Heart left ventricle (tissue), 16 donors: Measurements from ENCODE around the gene PLXNC1. TPM values are rescaled to one million over a fixed set of nuclear protein-coding genes. Genes with fewer than 3 reads are reported as not detected.

Experiments
- ATAC-seq, 4 donors: fragments of 200-7000 bp; cut with Tn5 transposase; one replicate each; pipeline ENCODE4 v1.9.1; 2020 to 2022; ENCODE audit warnings: moderate library complexity in 4 of 4, mild to moderate bottlenecking in 3 of 4, moderate number of reproducible peaks in 1 of 4
- DNase-seq, 5 donors: peaks; one replicate each; pipeline ENCODE4 v3.0.0-alpha.2; 2020
- H3K27ac ChIP-seq, 12 donors: fragments of 200-600 bp; sonication (generic) in 4 of 12; one replicate each; pipeline versions ENCODE4 v1.5.0 to v1.8.0; 2016 to 2022; ENCODE audit warnings: mild to moderate bottlenecking in 2 of 12
- H3K27me3 ChIP-seq, 9 donors: fragments of 200-600 bp; sonication (generic) in 2 of 9; one replicate each; pipeline versions ENCODE4 v1.5.1 to v1.8.0; 2016 to 2022; ENCODE audit warnings: mild to moderate bottlenecking in 3 of 9
- H3K36me3 ChIP-seq, 9 donors: fragments of 200-600 bp; sonication (generic) in 2 of 9; one replicate each; pipeline versions ENCODE4 v1.5.0 to v1.8.0; 2018 to 2022; ENCODE audit warnings: mild to moderate bottlenecking in 2 of 9
- H3K4me1 ChIP-seq, 12 donors: fragments of 200-600 bp; sonication (generic) in 4 of 12; one replicate each; pipeline versions ENCODE4 v1.5.0 to v1.8.0; 2016 to 2022; ENCODE audit warnings: mild to moderate bottlenecking in 3 of 12
- H3K4me3 ChIP-seq, 12 donors: fragments of 200-600 bp; sonication (generic) in 4 of 12; one replicate each; pipeline versions ENCODE4 v1.5.0 to v1.8.0; 2017 to 2022; ENCODE audit warnings: mild to moderate bottlenecking in 9 of 12, moderate library complexity in 4 of 12
- H3K9me3 ChIP-seq, 12 donors: fragments of 200-600 bp; sonication (generic) in 4 of 12; one replicate each; pipeline versions ENCODE4 v1.5.0 to v1.8.0; 2016 to 2022; ENCODE audit warnings: mild to moderate bottlenecking in 1 of 12
- POLR2A ChIP-seq, 2 donors: fragments of 450-650 bp; IDR thresholded peaks; one replicate each; pipeline ENCODE4 v1.6.1; 2017; ENCODE audit warnings: antibody characterized with exemption in 2 of 2, mild to moderate bottlenecking in 2 of 2, moderate library complexity in 2 of 2
- WGBS, 4 donors: extraction: QIAGEN DNeasy Blood & Tissue Kit in 2 of 4; methylation state at CpG; one replicate each; pipeline versions ENCODE4 v1.1.5 to v1.1.7; 2013 to 2018; 5-methylcytosine and 5-hydroxymethylcytosine counted together
- intact Hi-C, 10 donors: fragments of 100-400 bp; cut with DNase I; formaldehyde crosslinking; loops; one replicate each; pipeline versions ENCODE4 v1.11.1 to v1.14.2; 2022
- polyA plus RNA-seq, 2 donors: library from polyadenylated mRNA; stranded (reverse); fragments of 200-250 nt; gene quantifications; one replicate each; pipeline ENCODE4 v1.2.3, GENCODE V29; 2013
- total RNA-seq, 9 donors: library from RNA; depleted of rRNA in 2 of 9; stranded (reverse); fragments of >200 nt in 2 of 9; fragmentation: NEBNext Ultra II Directional in 3 of 9; extraction: Animal tissue kit (Norgen Biotek cat#: 25700) in 3 of 9; gene quantifications; one replicate each; pipeline versions ENCODE4 v1.1.0 to v1.2.4, GENCODE V29; 2016 to 2023
- TF ChIP-seq, protein P1 (sequence below), 12 donors: fragments of 200-600 bp; sonication (generic) in 4 of 12; IDR thresholded peaks; one replicate each; pipeline versions ENCODE4 v1.5.0 to v1.8.0; 2018 to 2022; ENCODE audit warnings: antibody characterized with exemption in 12 of 12, mild to moderate bottlenecking in 5 of 12
- donor health status: ischemic (EF 13 %, LVEDD 7.1; RV severe dilation, severe dysfunction).
- donor health status: healthy with polysubstance abuse.
- donor health status: DM: no; HTN: yes; CAD: no.
- donor health status: DM: no; HTN: no; CAD: no.
- donor health status: ischemic (EF 25% LVEDD 6.9; RV normal size, moderate dysfunction).
- donor health status: ischemic (EF 25% LVEDD 5.7; RV mildly dilated, moderate dysfunction).
- donor health status: healthy.
- donor health status: DM: yes; HTN: yes; CAD: no.
- donor health status: ischemic (EF 35%, LVEDD 5.7; RV mildly dilated, moderate dysfunction).
- donor health status: nonischemic (EF 11% LVEDD 7.7; RV severe dilation, severe dysfunction).
- donor health status: DM: yes; HTN: yes; CAD: no.
- donor health status: PGD.
- donor health status: ischemic (EF 29% LVEDD 5.4; RV normal size, mild dysfunction).
- donor health status: nonischemic (EF 23%, LVEDD 6.1; RV moderate dilation, normal function).

Gene PLXNC1
- total and polyA plus RNA-seq, 11 donors: 0.84 to 18.4 (median 3.1) TPM

GRCh38 chr12:94289461-94290312, 141.3 kb downstream of the PLXNC1 start:
- TF ChIP-seq POLR2A (IDR thresholded peaks at IDR 0.05): no peak
- TF ChIP-seq, protein P1, sequence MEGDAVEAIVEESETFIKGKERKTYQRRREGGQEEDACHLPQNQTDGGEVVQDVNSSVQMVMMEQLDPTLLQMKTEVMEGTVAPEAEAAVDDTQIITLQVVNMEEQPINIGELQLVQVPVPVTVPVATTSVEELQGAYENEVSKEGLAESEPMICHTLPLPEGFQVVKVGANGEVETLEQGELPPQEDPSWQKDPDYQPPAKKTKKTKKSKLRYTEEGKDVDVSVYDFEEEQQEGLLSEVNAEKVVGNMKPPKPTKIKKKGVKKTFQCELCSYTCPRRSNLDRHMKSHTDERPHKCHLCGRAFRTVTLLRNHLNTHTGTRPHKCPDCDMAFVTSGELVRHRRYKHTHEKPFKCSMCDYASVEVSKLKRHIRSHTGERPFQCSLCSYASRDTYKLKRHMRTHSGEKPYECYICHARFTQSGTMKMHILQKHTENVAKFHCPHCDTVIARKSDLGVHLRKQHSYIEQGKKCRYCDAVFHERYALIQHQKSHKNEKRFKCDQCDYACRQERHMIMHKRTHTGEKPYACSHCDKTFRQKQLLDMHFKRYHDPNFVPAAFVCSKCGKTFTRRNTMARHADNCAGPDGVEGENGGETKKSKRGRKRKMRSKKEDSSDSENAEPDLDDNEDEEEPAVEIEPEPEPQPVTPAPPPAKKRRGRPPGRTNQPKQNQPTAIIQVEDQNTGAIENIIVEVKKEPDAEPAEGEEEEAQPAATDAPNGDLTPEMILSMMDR (IDR thresholded peaks at IDR 0.05): no peak
- Histone ChIP-seq H3K27me3 (no peaks in the 10 kb centered on the region), H3K27ac (peak overlapping the region; percentile 22 to 84 (median 66)), H3K4me1 (peaks cover 4 to 30% (median 20%) of the 10 kb centered on the region in 12 donors), H3K9me3 (no peaks in the 10 kb centered on the region), H3K36me3 (peaks cover 0 to 39% (median 0%) of the 10 kb centered on the region in 9 donors), H3K4me3 (peak overlapping the region in 2 of 12 donors; percentile 10 to 20)
- 16 to 26% (median 19%) methylated on average over 13 of the region's 13 CpGs for WGBS, 4 donors
- peak in 1 of 5 donors; percentile 47 for DNase-seq
- ATAC-seq: peak; percentile 43 to 77 (median 62)
- intact Hi-C loops: loop anchor here in 1 of 10 donors (10.0 kb wide), 1 partner anchor 145 kb away; the partner anchor contains the start of gene PLXNC1

DNA sequence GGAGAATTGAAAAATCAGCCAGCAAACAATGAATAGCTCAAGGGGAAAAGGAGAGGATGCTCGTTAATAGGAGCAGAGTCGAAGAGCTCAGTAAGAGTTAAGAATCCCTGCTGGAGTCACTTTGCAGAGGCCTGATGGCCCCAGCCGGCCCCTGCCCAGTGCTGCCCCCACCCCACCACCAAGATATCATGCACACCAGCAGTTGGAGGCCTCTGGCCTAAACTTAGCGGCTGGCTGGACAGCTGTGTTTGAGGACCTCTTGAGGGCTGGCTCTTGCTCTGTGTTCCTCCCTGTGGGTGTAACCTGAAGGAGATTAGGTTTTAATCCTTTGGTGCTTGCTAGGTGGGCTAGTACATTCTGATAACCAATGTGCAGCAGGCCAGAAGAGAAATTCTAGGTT, 142.0 kb downstream of the PLXNC1 start:
- no peaks in the 10 kb centered on the region for H3K9me3 ChIP-seq
- H3K27ac ChIP-seq: peak overlapping the region; percentile 22 to 84 (median 66)
- DNase-seq (peak in 2 of 5 donors; percentile 33 to 59), ATAC-seq (peak; percentile 59 to 85 (median 76))
- intact Hi-C loops: no loop called here
- peak overlapping the region in 1 of 12 donors; percentile 20 for H3K4me3 ChIP-seq
- TF ChIP-seq POLR2A (IDR thresholded peaks at IDR 0.05): no peak
- TF ChIP-seq, protein P1 (IDR thresholded peaks at IDR 0.05): peak in 1 of 12 donors; percentile 15
- peaks cover 4 to 30% (median 20%) of the 10 kb centered on the region in 12 donors for H3K4me1 ChIP-seq
- no peaks in the 10 kb centered on the region for H3K27me3 ChIP-seq
- peaks cover 0 to 36% (median 0%) of the 10 kb centered on the region in 9 donors for H3K36me3 ChIP-seq
- 22 to 37% (median 34%) methylated on average over 3 to 4 of the region's 4 CpGs for WGBS, 4 donors

- WGBS, 4 donors: 95 to 97% (median 96%) methylated on average over 6 of the region's 6 CpGs
- no peak for TF ChIP-seq POLR2A (IDR thresholded peaks at IDR 0.05)
- TF ChIP-seq, protein P1 (IDR thresholded peaks at IDR 0.05): no peak
- ATAC-seq (no peak), DNase-seq (no peak)
- intact Hi-C loops: loop anchor here in 1 of 10 donors (5.0 kb wide), 1 partner anchor 35 kb away; no protein-coding TSS in a partner anchor
- H3K36me3 ChIP-seq: peaks cover 0 to 59% (median 9%) of the 10 kb centered on the region in 9 donors
- H3K9me3 ChIP-seq: no peaks in the 10 kb centered on the region
- H3K27ac ChIP-seq: no peak overlapping the region
- H3K27me3 ChIP-seq: no peaks in the 10 kb centered on the region
- H3K4me3 ChIP-seq: no peak overlapping the region
- H3K4me1 ChIP-seq: peaks cover 0 to 18% (median 7%) of the 10 kb centered on the region in 12 donors
Measured at GRCh38 chr12:94297096-94297699, 148.8 kb downstream of the PLXNC1 start.
